D721Med (cell line): ENCODE data around the gene ALG1.
A peak's percentile ranks its signal among the peaks of the same experiment; 100 is the strongest.

Experiments used
- DNase-seq: peaks from one replicate; pipeline ENCODE4 v3.0.0; 2011; ENCODE audit warnings: low spot score; ENCODE audit not compliant: insufficient read length
- FAIRE-seq: peaks from 2 replicates; lab custom pipeline; 2011; peaks lifted over from hg19 to GRCh38; lab: Jason Lieb, UNC
- TF ChIP-seq, protein P1 (sequence below): IDR thresholded peaks from 2 replicates; pipeline ENCODE4 v1.5.1; 2012; ENCODE audit warnings: mild to moderate bottlenecking, control low read depth; ENCODE audit not compliant: insufficient read depth; ENCODE audit errors: missing control alignments

The ALG1 gene

DNA sequence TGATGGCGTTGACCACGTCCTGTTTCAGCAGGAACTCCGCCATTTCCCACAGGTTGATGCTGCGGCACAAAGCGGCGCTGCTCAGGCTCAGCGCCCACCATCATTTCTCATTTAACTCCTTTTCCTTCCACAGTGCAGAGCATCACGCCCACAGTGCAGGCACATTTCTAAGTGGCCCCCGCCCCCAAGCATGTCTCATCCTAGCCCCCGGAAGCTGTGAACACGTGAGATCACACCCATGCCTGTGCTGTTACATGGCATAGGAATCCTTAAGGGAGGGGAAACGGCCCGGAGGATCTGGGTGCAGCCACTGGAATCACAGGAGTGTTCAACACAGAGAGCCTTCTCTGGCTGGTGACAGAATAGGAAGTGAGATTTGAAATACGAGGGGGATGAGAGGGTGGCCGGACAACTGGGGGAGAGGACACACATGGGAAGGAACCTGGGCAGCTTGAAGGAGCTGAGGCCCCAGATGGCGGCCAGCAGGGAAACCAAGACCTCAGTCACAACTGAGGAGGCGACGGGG lies 42.6 kb upstream of the ALG1 start:
- TF ChIP-seq, protein P1, sequence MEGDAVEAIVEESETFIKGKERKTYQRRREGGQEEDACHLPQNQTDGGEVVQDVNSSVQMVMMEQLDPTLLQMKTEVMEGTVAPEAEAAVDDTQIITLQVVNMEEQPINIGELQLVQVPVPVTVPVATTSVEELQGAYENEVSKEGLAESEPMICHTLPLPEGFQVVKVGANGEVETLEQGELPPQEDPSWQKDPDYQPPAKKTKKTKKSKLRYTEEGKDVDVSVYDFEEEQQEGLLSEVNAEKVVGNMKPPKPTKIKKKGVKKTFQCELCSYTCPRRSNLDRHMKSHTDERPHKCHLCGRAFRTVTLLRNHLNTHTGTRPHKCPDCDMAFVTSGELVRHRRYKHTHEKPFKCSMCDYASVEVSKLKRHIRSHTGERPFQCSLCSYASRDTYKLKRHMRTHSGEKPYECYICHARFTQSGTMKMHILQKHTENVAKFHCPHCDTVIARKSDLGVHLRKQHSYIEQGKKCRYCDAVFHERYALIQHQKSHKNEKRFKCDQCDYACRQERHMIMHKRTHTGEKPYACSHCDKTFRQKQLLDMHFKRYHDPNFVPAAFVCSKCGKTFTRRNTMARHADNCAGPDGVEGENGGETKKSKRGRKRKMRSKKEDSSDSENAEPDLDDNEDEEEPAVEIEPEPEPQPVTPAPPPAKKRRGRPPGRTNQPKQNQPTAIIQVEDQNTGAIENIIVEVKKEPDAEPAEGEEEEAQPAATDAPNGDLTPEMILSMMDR: no peak
- no peak for FAIRE-seq
- no peak for DNase-seq

GRCh38 chr16:5030251-5030870 lies 41.3 kb upstream of the ALG1 start:
- no peak for FAIRE-seq
- TF ChIP-seq, protein P1: no peak
- no peak for DNase-seq

DNA sequence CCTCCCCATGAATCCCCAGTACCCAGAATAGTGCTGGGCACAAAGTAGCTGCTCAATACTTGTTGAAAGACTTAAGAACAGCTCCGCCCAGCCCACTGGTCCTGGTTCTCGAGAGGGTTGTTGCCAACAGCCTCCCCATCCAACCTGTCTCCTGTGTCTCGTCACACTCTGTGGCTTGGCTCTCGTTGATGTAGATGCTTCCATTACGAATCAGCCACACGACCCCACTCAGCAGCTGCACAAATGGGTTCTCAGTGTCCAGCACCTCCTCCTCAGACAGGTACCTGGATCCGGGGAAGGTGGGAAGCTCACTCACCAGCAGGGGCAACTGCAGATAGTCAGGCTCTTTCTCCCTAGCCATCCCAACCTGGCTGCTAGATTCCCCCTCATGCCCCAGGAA lies 40.0 kb upstream of the ALG1 start:
- FAIRE-seq (no peak), DNase-seq (no peak)
- TF ChIP-seq, protein P1: no peak

GRCh38 chr16:5032748-5033167 lies 38.9 kb upstream of the ALG1 start:
- TF ChIP-seq, protein P1: no peak
- DNase-seq: no peak
- FAIRE-seq: no peak

- FAIRE-seq: no peak
- DNase-seq: peak; percentile 90
- TF ChIP-seq, protein P1: no peak
These were observed 38.1 kb upstream of the ALG1 start, which contains the start of gene NAGPA for GRCh38 chr16:5033256-5034166. Gene NAGPA (minus strand): TSS chr16:5033935. CDS start chr16:5033914, 21 bp downstream.

GRCh38 chr16:5034167-5034523 lies 37.5 kb upstream of the ALG1 start:
- DNase-seq (no peak), FAIRE-seq (no peak)
- TF ChIP-seq, protein P1: no peak
